H9 (cell line): ENCODE data around the gene NAPA. TPM values are rescaled to one million over a fixed set of nuclear protein-coding genes. Genes with fewer than 3 reads are reported as not detected.

Source experiments
- DNase-seq: peaks from one replicate; pipeline ENCODE4 v3.0.0-alpha.2; 2017
- H2AFZ ChIP-seq: one replicate; pipeline ENCODE4 v1.6.1; 2013; ENCODE audit warnings: mild to moderate bottlenecking, low read length, control low read depth, moderate library complexity
- H2AK5ac ChIP-seq: 2 replicates; pipeline ENCODE4 v1.6.1; 2013; ENCODE audit warnings: low read length, control low read depth, mixed read lengths; ENCODE audit not compliant: insufficient read length
- H2BK120ac ChIP-seq: one replicate; pipeline ENCODE4 v1.6.1; 2013; ENCODE audit warnings: low read depth, mild to moderate bottlenecking, low read length, control low read depth, inconsistent platforms; ENCODE audit not compliant: poor library complexity, severe bottlenecking
- H2BK12ac ChIP-seq: 2 replicates; pipeline ENCODE4 v1.6.1; 2013; ENCODE audit warnings: low read length, control low read depth, mixed read lengths, low read depth; ENCODE audit not compliant: insufficient read length
- H2BK15ac ChIP-seq: 2 replicates; pipeline ENCODE4 v1.6.1; 2013; ENCODE audit warnings: low read depth, low read length, control low read depth
- H2BK20ac ChIP-seq: one replicate; pipeline ENCODE4 v1.6.1; 2013; ENCODE audit warnings: low read depth, mild to moderate bottlenecking, low read length, control low read depth, inconsistent platforms; ENCODE audit not compliant: poor library complexity, severe bottlenecking
- H2BK5ac ChIP-seq: 2 replicates; pipeline ENCODE4 v1.6.1; 2013; ENCODE audit warnings: low read length, control low read depth, mixed read lengths; ENCODE audit not compliant: insufficient read length
- H3K14ac ChIP-seq: 2 replicates; pipeline ENCODE4 v1.6.1; 2013; ENCODE audit warnings: low read length, control low read depth; ENCODE audit not compliant: insufficient read depth
- H3K18ac ChIP-seq: 2 replicates; pipeline ENCODE4 v1.6.1; 2013; ENCODE audit warnings: low read depth, mild to moderate bottlenecking, mixed read lengths, low read length, control low read depth; ENCODE audit not compliant: insufficient read length
- H3K23ac ChIP-seq: 2 replicates; pipeline ENCODE4 v1.6.1; 2013; ENCODE audit warnings: low read length, control low read depth, mixed read lengths, low read depth; ENCODE audit not compliant: insufficient read length
- H3K23me2 ChIP-seq: 2 replicates; pipeline ENCODE4 v1.6.1; 2013; ENCODE audit warnings: low read depth, mild to moderate bottlenecking, mixed read lengths, low read length, control low read depth; ENCODE audit not compliant: insufficient read length, poor library complexity, severe bottlenecking
- H3K27ac ChIP-seq: 2 replicates; pipeline ENCODE4 v1.5.1; 2013; ENCODE audit warnings: low read length, control low read depth, mixed read lengths, low read depth; ENCODE audit not compliant: insufficient read length
- H3K27me3 ChIP-seq: 2 replicates; pipeline ENCODE4 v1.6.1; 2013; ENCODE audit warnings: low read length, control low read depth, inconsistent platforms; ENCODE audit not compliant: insufficient read depth
- H3K4ac ChIP-seq: 2 replicates; pipeline ENCODE4 v1.6.1; 2013; ENCODE audit warnings: low read depth, mild to moderate bottlenecking, control low read depth, inconsistent platforms, low read length, moderate library complexity
- H3K4me1 ChIP-seq: 2 replicates; pipeline ENCODE4 v1.6.1; 2013; ENCODE audit warnings: low read length, control low read depth, inconsistent platforms; ENCODE audit not compliant: insufficient read depth
- H3K4me2 ChIP-seq: 2 replicates; pipeline ENCODE4 v1.6.1; 2013; ENCODE audit warnings: low read length, control low read depth, mixed read lengths; ENCODE audit not compliant: insufficient read length, insufficient read depth
- H3K56ac ChIP-seq: 2 replicates; pipeline ENCODE4 v1.6.1; 2013; ENCODE audit warnings: low read depth, mild to moderate bottlenecking, mixed read lengths, low read length, control low read depth; ENCODE audit not compliant: insufficient read length
- H3K79me1 ChIP-seq: 2 replicates; pipeline ENCODE4 v1.6.1; 2013; ENCODE audit warnings: low read depth, mild to moderate bottlenecking, moderate library complexity, low read length, control low read depth, inconsistent platforms; ENCODE audit not compliant: insufficient read depth, poor library complexity, severe bottlenecking
- H3K79me2 ChIP-seq: 2 replicates; pipeline ENCODE4 v1.6.1; 2013; ENCODE audit warnings: low read length, control low read depth, inconsistent platforms; ENCODE audit not compliant: insufficient read depth
- H3K9ac ChIP-seq: 2 replicates; pipeline ENCODE4 v1.6.1; 2013; ENCODE audit warnings: low read length, control low read depth, mixed read lengths; ENCODE audit not compliant: insufficient read length; ENCODE audit errors: extremely low read depth
- H3K9me3 ChIP-seq: one replicate; pipeline ENCODE4 v1.6.1; 2013; ENCODE audit warnings: low read depth, low read length, inconsistent platforms; ENCODE audit not compliant: control insufficient read depth
- H3T11ph ChIP-seq: one replicate; pipeline ENCODE4 v1.6.1; 2013; ENCODE audit warnings: mild to moderate bottlenecking, low read length, control low read depth, inconsistent platforms
- H4K20me1 ChIP-seq: one replicate; pipeline ENCODE4 v1.6.1; 2013; ENCODE audit not compliant: control insufficient read depth, insufficient read length, insufficient read depth
- H4K5ac ChIP-seq: 2 replicates; pipeline ENCODE4 v1.6.1; 2013; ENCODE audit warnings: low read depth, mild to moderate bottlenecking, mixed read lengths, low read length, control low read depth; ENCODE audit not compliant: insufficient read length
- H4K8ac ChIP-seq: replicated peaks from 2 replicates; pipeline ENCODE4 v1.6.1; 2013; ENCODE audit warnings: low read length, control low read depth, mixed read lengths, low read depth; ENCODE audit not compliant: insufficient read length
- H4K91ac ChIP-seq: 2 replicates; pipeline ENCODE4 v1.6.1; 2013; ENCODE audit warnings: low read depth, mild to moderate bottlenecking, moderate library complexity, mixed read lengths, low read length, control low read depth; ENCODE audit not compliant: insufficient read length
- H3K27ac Mint-ChIP-seq, 3 experiments: 2 replicates in 2 of 3; 3 replicates in 1 of 3; pipeline ENCODE4 v1.8.0; 2020 to 2021; ENCODE audit warnings: mixed read lengths in 3 of 3, mild to moderate bottlenecking in 1 of 3, moderate library complexity in 1 of 3
- H3K27me3 Mint-ChIP-seq: 2 replicates; pipeline ENCODE4 v1.8.0; 2021; ENCODE audit warnings: low read depth, mild to moderate bottlenecking, moderate library complexity, mixed read lengths
- H3K36me3 Mint-ChIP-seq, 3 experiments: 2 replicates in 2 of 3; 3 replicates in 1 of 3; pipeline ENCODE4 v1.8.0; 2020 to 2021; ENCODE audit warnings: low read depth in 3 of 3, mixed read lengths in 3 of 3; ENCODE audit not compliant: insufficient read depth in 1 of 3
- H3K4me1 Mint-ChIP-seq, 2 experiments: 2 replicates each; pipeline ENCODE4 v1.8.0; 2020; ENCODE audit warnings: mixed read lengths in 2 of 2
- H3K4me3 Mint-ChIP-seq, 2 experiments: 2 replicates in 1 of 2; 3 replicates in 1 of 2; pipeline ENCODE4 v1.8.0; 2020 to 2021; ENCODE audit warnings: mild to moderate bottlenecking in 2 of 2, mixed read lengths in 2 of 2, moderate library complexity in 1 of 2
- H3K9me3 Mint-ChIP-seq, 2 experiments: 2 replicates in 1 of 2; 3 replicates in 1 of 2; pipeline ENCODE4 v1.8.0; 2020; ENCODE audit warnings: mild to moderate bottlenecking in 2 of 2, mixed read lengths in 2 of 2, moderate library complexity in 1 of 2
- CTCF ChIP-seq: fragments of 200-600 bp; sonication (generic); conservative IDR thresholded peaks from 3 replicates; pipeline ENCODE4 v1.8.0; 2021; ENCODE audit warnings: antibody characterized with exemption, mild to moderate bottlenecking
- WGBS: extraction: QIAGEN DNeasy Blood & Tissue Kit; methylation state at CpG from one replicate; pipeline ENCODE4 v1.1.7; 2013; ENCODE audit warnings: missing lambda C conversion rate, low lambda C conversion rate, mixed read lengths; ENCODE audit not compliant: insufficient read length; ENCODE audit errors: extremely low coverage; 5-methylcytosine and 5-hydroxymethylcytosine counted together
- total RNA-seq: library from RNA; stranded (reverse); gene quantifications from 2 replicates; pipeline ENCODE4 v1.2.1, GENCODE V29; 2021

NAPA gene
- total RNA-seq, 1 experiment from 2014 or later, result 62.8 TPM

GRCh38 chr19:47545061-47545948 lies 30.4 kb upstream of the NAPA start:
- Histone ChIP-seq H3K9me3 (no peaks in the 10 kb centered on the region), H2BK120ac (no peak overlapping the region), H3K23ac (no peak overlapping the region), H2BK12ac (no peak overlapping the region), H3K14ac (no peak overlapping the region), H2BK20ac (no peak overlapping the region), H3K23me2 (no peaks in the 10 kb centered on the region), H3K27me3 (no peaks in the 10 kb centered on the region; the same call in 1 of the 2 replicates), H3T11ph (no peak overlapping the region), H3K4me1 (no peaks in the 10 kb centered on the region), H2AK5ac (no peak overlapping the region), H3K4ac (no peak overlapping the region), H3K27ac (no peak overlapping the region), H2BK5ac (no peak overlapping the region), H3K56ac (no peak overlapping the region), H2AFZ (no peak overlapping the region), H4K5ac (no peak overlapping the region), H3K79me1 (no peaks in the 10 kb centered on the region), H4K91ac (no peak overlapping the region), H3K9ac (no peak overlapping the region), H3K18ac (no peak overlapping the region), H3K4me2 (no peak overlapping the region), H4K20me1 (no peaks in the 10 kb centered on the region), H3K79me2 (no peaks in the 10 kb centered on the region), H4K8ac (no peak overlapping the region), H2BK15ac (no peak overlapping the region)
- Mint-ChIP-seq H3K27me3 (no peaks in the 10 kb centered on the region; the same call in 1 of the 2 replicates), H3K4me3 (no peak overlapping the region), H3K27ac (no peak overlapping the region), H3K36me3 (no peaks in the 10 kb centered on the region), H3K4me1 (peaks cover 5 to 11% of the 10 kb centered on the region in 2 experiments), H3K9me3 (no peaks in the 10 kb centered on the region)
- no peak for TF ChIP-seq CTCF
- no CpG with 5 or more reads among the region's 75 CpGs for WGBS
- peak; percentile 56 for DNase-seq
